HepG2 (cell line): ENCODE results near the gene C2orf92. TPM values are rescaled to one million over a fixed set of nuclear protein-coding genes. Genes with fewer than 3 reads are reported as not detected.

ENCODE experiments used
- CREB3 ChIP-seq: sonication (generic); formaldehyde crosslinking; IDR thresholded peaks from 2 replicates; pipeline ENCODE4 v1.5.0; 2020; ENCODE audit warnings: missing genetic modification reagents
- E2F2 ChIP-seq: sonication (generic); formaldehyde crosslinking; IDR thresholded peaks from 2 replicates; pipeline ENCODE4 v1.4.0; 2020; ENCODE audit warnings: missing genetic modification reagents, borderline replicate concordance
- FOXO1 ChIP-seq: sonication (generic); formaldehyde crosslinking; IDR thresholded peaks from 2 replicates; pipeline ENCODE4 v1.4.0; 2020; ENCODE audit warnings: missing genetic modification reagents
- MBNL3 ChIP-seq: fragments of 250-450 bp; sonication (Bioruptor Pico); conservative IDR thresholded peaks from 2 replicates; pipeline ENCODE4 v1.8.0; 2022; ENCODE audit warnings: mild to moderate bottlenecking, inconsistent platforms
- MTF1 ChIP-seq: sonication (generic); formaldehyde crosslinking; IDR thresholded peaks from 2 replicates; pipeline ENCODE4 v1.5.0; 2020; ENCODE audit warnings: missing genetic modification reagents
- SYNCRIP ChIP-seq: fragments of 200-400 bp; formaldehyde crosslinking; IDR thresholded peaks from 2 replicates; pipeline ENCODE4 v1.6.1; 2018; ENCODE audit warnings: mild to moderate bottlenecking, low read depth, low read length; ENCODE audit not compliant: insufficient read depth
- TAF15 ChIP-seq: fragments of 200-400 bp; formaldehyde crosslinking; IDR thresholded peaks from one replicate; pipeline ENCODE4 v1.6.1; 2018; ENCODE audit warnings: mild to moderate bottlenecking, low read depth, low read length; ENCODE audit not compliant: poor library complexity, severe bottlenecking
- THAP8 ChIP-seq: sonication (generic); formaldehyde crosslinking; IDR thresholded peaks from 2 replicates; pipeline ENCODE4 v1.5.1; 2020; ENCODE audit warnings: missing genetic modification reagents, mild to moderate bottlenecking, borderline replicate concordance
- ZFP1 ChIP-seq: IDR thresholded peaks from 2 replicates; pipeline ENCODE4 v1.6.1; 2016
- ZNF34 ChIP-seq: sonication (generic); formaldehyde crosslinking; IDR thresholded peaks from 2 replicates; pipeline ENCODE4 v1.4.0; 2020; ENCODE audit warnings: mild to moderate bottlenecking, missing genetic modification reagents, borderline replicate concordance
- ZNF44 ChIP-seq: sonication (generic); formaldehyde crosslinking; IDR thresholded peaks from 2 replicates; pipeline ENCODE4 v1.5.1; 2020; ENCODE audit warnings: mild to moderate bottlenecking, missing genetic modification reagents
- ZNF543 ChIP-seq: sonication (generic); formaldehyde crosslinking; IDR thresholded peaks from 2 replicates; pipeline ENCODE4 v1.4.0; 2020; ENCODE audit warnings: mild to moderate bottlenecking, missing genetic modification reagents
- ZNF761 ChIP-seq: sonication (generic); formaldehyde crosslinking; conservative IDR thresholded peaks from 2 replicates; pipeline ENCODE4 v1.4.0; 2020; ENCODE audit warnings: mild to moderate bottlenecking, missing genetic modification reagents
- ZNF780A ChIP-seq: sonication (generic); formaldehyde crosslinking; IDR thresholded peaks from 2 replicates; pipeline ENCODE4 v1.8.0; 2022; ENCODE audit warnings: mild to moderate bottlenecking, missing genetic modification reagents, moderate library complexity
- polyA plus RNA-seq, 8 experiments: library from polyadenylated mRNA; depleted of rRNA in 3 of 8; stranded (reverse) in 7 of 8; unstranded in 1 of 8; fragments of >200 nt; fragmentation: Illumina TruSeq in 4 of 8; extraction: Trizol in 4 of 8; gene quantifications; 2 replicates each; pipeline versions ENCODE4 v1.2.1 to v1.2.3, GENCODE V29; 2011 to 2016; ENCODE audit warnings: low read depth in 4 of 8, missing spikeins in 1 of 8, mixed read lengths in 1 of 8; ENCODE audit not compliant: insufficient read depth in 1 of 8
- total RNA-seq, 5 experiments: library from RNA; depleted of rRNA; stranded (reverse); fragments of >200 nt; fragmentation: Illumina TruSeq; extraction: Trizol; gene quantifications; 2 replicates each; pipeline ENCODE4 v1.2.3, GENCODE V29; 2016; ENCODE audit warnings: low read depth in 1 of 5
- TF ChIP-seq, protein P1 (sequence below): IDR thresholded peaks from 2 replicates; pipeline ENCODE4 v1.6.1; 2012; ENCODE audit warnings: inconsistent platforms
- TF ChIP-seq, protein P2 (sequence below): IDR thresholded peaks from 2 replicates; pipeline ENCODE4 v1.6.1; 2018; ENCODE audit warnings: missing genetic modification reagents, mild to moderate bottlenecking, missing compliant biosample characterization
- TF ChIP-seq, protein P3 (sequence below): sonication (generic); formaldehyde crosslinking; IDR thresholded peaks from 2 replicates; pipeline ENCODE4 v1.9.0; 2021; ENCODE audit warnings: mild to moderate bottlenecking, missing genetic modification reagents

Gene C2orf92
- total and polyA plus RNA-seq, 2 of the 13 experiments (the other 11 are each of a cell fraction or from before 2014, with no cell fraction given): 4.9 to 5.0 TPM

GRCh38 chr2:97645695-97646629 lies 23.6 kb upstream of the C2orf92 start, which contains the start of gene COX5B (continued):
- TF ChIP-seq E2F2 (CRISPR knock-in tag) (peak; percentile 91; the same call in 1 of the 2 replicates), ZNF543 (CRISPR knock-in tag) (0 out of 2 replicates have a peak, but pooled peaks have one; percentile 28), ZNF780A (no peak), FOXO1 (CRISPR knock-in tag) (no peak; the same call in 1 of the 2 replicates), ZNF34 (CRISPR knock-in tag) (no peak), SYNCRIP (no peak), ZNF761 (CRISPR knock-in tag) (0 out of 2 replicates have a peak, but pooled peaks have one; percentile 16), ZNF44 (peak; percentile 72; the same call in 1 of the 2 replicates), MBNL3 (CRISPR knock-in tag) (no peak), MTF1 (CRISPR knock-in tag) (peak; percentile 71; the same call in 1 of the 2 replicates), TAF15 (no peak), ZFP1 (CRISPR knock-in tag) (no peak), CREB3 (CRISPR knock-in tag) (peak; percentile 93; the same call in 1 of the 2 replicates), THAP8 (CRISPR knock-in tag) (no peak; the same call in 1 of the 2 replicates)
- TF ChIP-seq, protein P1, sequence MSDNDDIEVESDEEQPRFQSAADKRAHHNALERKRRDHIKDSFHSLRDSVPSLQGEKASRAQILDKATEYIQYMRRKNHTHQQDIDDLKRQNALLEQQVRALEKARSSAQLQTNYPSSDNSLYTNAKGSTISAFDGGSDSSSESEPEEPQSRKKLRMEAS: peak; percentile 80; the same call in 1 of the 2 replicates
- TF ChIP-seq, protein P2, sequence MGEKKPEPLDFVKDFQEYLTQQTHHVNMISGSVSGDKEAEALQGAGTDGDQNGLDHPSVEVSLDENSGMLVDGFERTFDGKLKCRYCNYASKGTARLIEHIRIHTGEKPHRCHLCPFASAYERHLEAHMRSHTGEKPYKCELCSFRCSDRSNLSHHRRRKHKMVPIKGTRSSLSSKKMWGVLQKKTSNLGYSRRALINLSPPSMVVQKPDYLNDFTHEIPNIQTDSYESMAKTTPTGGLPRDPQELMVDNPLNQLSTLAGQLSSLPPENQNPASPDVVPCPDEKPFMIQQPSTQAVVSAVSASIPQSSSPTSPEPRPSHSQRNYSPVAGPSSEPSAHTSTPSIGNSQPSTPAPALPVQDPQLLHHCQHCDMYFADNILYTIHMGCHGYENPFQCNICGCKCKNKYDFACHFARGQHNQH (CRISPR knock-in tag): peak; percentile 54
- TF ChIP-seq, protein P3, sequence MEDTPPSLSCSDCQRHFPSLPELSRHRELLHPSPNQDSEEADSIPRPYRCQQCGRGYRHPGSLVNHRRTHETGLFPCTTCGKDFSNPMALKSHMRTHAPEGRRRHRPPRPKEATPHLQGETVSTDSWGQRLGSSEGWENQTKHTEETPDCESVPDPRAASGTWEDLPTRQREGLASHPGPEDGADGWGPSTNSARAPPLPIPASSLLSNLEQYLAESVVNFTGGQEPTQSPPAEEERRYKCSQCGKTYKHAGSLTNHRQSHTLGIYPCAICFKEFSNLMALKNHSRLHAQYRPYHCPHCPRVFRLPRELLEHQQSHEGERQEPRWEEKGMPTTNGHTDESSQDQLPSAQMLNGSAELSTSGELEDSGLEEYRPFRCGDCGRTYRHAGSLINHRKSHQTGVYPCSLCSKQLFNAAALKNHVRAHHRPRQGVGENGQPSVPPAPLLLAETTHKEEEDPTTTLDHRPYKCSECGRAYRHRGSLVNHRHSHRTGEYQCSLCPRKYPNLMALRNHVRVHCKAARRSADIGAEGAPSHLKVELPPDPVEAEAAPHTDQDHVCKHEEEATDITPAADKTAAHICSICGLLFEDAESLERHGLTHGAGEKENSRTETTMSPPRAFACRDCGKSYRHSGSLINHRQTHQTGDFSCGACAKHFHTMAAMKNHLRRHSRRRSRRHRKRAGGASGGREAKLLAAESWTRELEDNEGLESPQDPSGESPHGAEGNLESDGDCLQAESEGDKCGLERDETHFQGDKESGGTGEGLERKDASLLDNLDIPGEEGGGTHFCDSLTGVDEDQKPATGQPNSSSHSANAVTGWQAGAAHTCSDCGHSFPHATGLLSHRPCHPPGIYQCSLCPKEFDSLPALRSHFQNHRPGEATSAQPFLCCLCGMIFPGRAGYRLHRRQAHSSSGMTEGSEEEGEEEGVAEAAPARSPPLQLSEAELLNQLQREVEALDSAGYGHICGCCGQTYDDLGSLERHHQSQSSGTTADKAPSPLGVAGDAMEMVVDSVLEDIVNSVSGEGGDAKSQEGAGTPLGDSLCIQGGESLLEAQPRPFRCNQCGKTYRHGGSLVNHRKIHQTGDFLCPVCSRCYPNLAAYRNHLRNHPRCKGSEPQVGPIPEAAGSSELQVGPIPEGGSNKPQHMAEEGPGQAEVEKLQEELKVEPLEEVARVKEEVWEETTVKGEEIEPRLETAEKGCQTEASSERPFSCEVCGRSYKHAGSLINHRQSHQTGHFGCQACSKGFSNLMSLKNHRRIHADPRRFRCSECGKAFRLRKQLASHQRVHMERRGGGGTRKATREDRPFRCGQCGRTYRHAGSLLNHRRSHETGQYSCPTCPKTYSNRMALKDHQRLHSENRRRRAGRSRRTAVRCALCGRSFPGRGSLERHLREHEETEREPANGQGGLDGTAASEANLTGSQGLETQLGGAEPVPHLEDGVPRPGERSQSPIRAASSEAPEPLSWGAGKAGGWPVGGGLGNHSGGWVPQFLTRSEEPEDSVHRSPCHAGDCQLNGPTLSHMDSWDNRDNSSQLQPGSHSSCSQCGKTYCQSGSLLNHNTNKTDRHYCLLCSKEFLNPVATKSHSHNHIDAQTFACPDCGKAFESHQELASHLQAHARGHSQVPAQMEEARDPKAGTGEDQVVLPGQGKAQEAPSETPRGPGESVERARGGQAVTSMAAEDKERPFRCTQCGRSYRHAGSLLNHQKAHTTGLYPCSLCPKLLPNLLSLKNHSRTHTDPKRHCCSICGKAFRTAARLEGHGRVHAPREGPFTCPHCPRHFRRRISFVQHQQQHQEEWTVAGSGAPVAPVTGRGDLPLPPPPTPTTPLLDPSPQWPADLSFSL (CRISPR knock-in tag): no peak; the same call in 1 of the 2 replicates
